Brain microvascular endothelial cell (primary cell): ENCODE results near the gene KRT15.

Source experiments
- DNase-seq: peaks from one replicate; pipeline ENCODE4 v3.0.0-alpha.2; 2020
- H3K27ac ChIP-seq: fragments of 250-450 bp; sonication (Bioruptor Pico); 2 replicates; pipeline ENCODE4 v1.5.1; 2020; ENCODE audit warnings: mild to moderate bottlenecking, moderate library complexity
- H3K27me3 ChIP-seq: fragments of 250-450 bp; sonication (Bioruptor Pico); replicated peaks from 2 replicates; pipeline ENCODE4 v1.5.1; 2020; ENCODE audit warnings: mild to moderate bottlenecking
- H3K36me3 ChIP-seq: fragments of 250-450 bp; sonication (Bioruptor Pico); replicated peaks from 2 replicates; pipeline ENCODE4 v1.5.1; 2020; ENCODE audit warnings: mild to moderate bottlenecking
- H3K4me3 ChIP-seq: 2 replicates; pipeline ENCODE4 v1.5.1; 2011; ENCODE audit warnings: low read depth, mild to moderate bottlenecking, control low read depth, low read length, moderate library complexity
- CTCF ChIP-seq: IDR thresholded peaks from 2 replicates; pipeline ENCODE4 v1.5.1; 2011; ENCODE audit warnings: low read depth, mild to moderate bottlenecking, moderate library complexity, low read length, control low read depth, inconsistent platforms; ENCODE audit errors: missing control alignments
- in situ Hi-C: cut with HindIII; loops from 2 replicates; pipeline ENCODE4 v1.10.0; 2017; ENCODE audit warnings: low sequenced_read_pairs, low pct_ligation_motif_present

The KRT15 gene

GRCh38 chr17:41553176-41553575 lies 34.5 kb upstream of the KRT15 start:
- TF ChIP-seq CTCF, result no peak
- Histone ChIP-seq H3K27ac (no peak overlapping the region), H3K4me3 (no peak overlapping the region), H3K36me3 (no peaks in the 10 kb centered on the region), H3K27me3 (peaks cover 1% of the 10 kb centered on the region)
- DNase-seq, result no peak
- in situ Hi-C loops, result no loop called here

- no peak for TF ChIP-seq CTCF
- Histone ChIP-seq H3K4me3 (no peak overlapping the region), H3K27ac (no peak overlapping the region), H3K36me3 (no peaks in the 10 kb centered on the region), H3K27me3 (peaks cover 1% of the 10 kb centered on the region)
- in situ Hi-C loops, result no loop called here
- no peak for DNase-seq
Measured at GRCh38 chr17:41552455-41552854, 33.8 kb upstream of the KRT15 start.

GRCh38 chr17:41551365-41551764 lies 32.7 kb upstream of the KRT15 start:
- Histone ChIP-seq H3K27ac (no peak overlapping the region), H3K4me3 (no peak overlapping the region), H3K36me3 (no peaks in the 10 kb centered on the region), H3K27me3 (peaks cover 1% of the 10 kb centered on the region)
- DNase-seq, result no peak
- no peak for TF ChIP-seq CTCF
- in situ Hi-C loops, result no loop called here

GRCh38 chr17:41549596-41550039 lies 30.9 kb upstream of the KRT15 start:
- H3K4me3 ChIP-seq, result no peak overlapping the region
- H3K27ac ChIP-seq, result no peak overlapping the region
- in situ Hi-C loops, result no loop called here
- DNase-seq, result no peak
- H3K36me3 ChIP-seq, result no peaks in the 10 kb centered on the region
- TF ChIP-seq CTCF, result no peak
- no peaks in the 10 kb centered on the region for H3K27me3 ChIP-seq

GRCh38 chr17:41548844-41549595 lies 30.3 kb upstream of the KRT15 start:
- no peaks in the 10 kb centered on the region for H3K36me3 ChIP-seq
- peak overlapping the region; percentile 66 for H3K27ac ChIP-seq
- TF ChIP-seq CTCF, result peak; percentile 91
- DNase-seq, result peak; percentile 81
- H3K27me3 ChIP-seq, result no peaks in the 10 kb centered on the region
- H3K4me3 ChIP-seq, result peak overlapping the region; percentile 20
- in situ Hi-C loops, result no loop called here
